Erythroblast (primary cell): ENCODE measurements around the gene MYH7.
"Not testable (repeated sequence)": the region's sequence is repeated elsewhere in the genome, so short reads cannot be mapped to it uniquely, and the experiment has no call there.

Experiments
- GATA1 ChIP-seq: IDR thresholded peaks from 2 replicates; pipeline ENCODE4 v1.6.1; 2011; ENCODE audit warnings: low read depth, mild to moderate bottlenecking, control low read depth, low read length, moderate library complexity
- POLR2A ChIP-seq: IDR thresholded peaks from 2 replicates; pipeline ENCODE4 v1.6.1; 2011; ENCODE audit warnings: mild to moderate bottlenecking, low read length

- TF ChIP-seq POLR2A, GATA1: not testable (repeated sequence)
Measured at GRCh38 chr14:23400496-23401149, 34.8 kb downstream of the MYH7 start.
